HepG2 (cell line): ENCODE data around the gene MICB. TPM values are rescaled to one million over a fixed set of nuclear protein-coding genes. Genes with fewer than 3 reads are reported as not detected.

Experiments used
- EP300 ChIP-seq, 3 experiments: sonication (generic) in 1 of 3; formaldehyde crosslinking in 1 of 3; IDR thresholded peaks; 2 replicates each; pipeline versions ENCODE4 v1.5.1 to v1.6.1; 2011 to 2020; ENCODE audit warnings: low read depth in 2 of 3, low read length in 2 of 3, borderline replicate concordance in 1 of 3, improper control_type of control experiment in 1 of 3, mild to moderate bottlenecking in 1 of 3, missing genetic modification reagents in 1 of 3, moderate library complexity in 1 of 3
- GATA4 ChIP-seq: sonication (generic); IDR thresholded peaks from 2 replicates; pipeline ENCODE4 v1.6.1; 2016; ENCODE audit warnings: antibody characterized with exemption, low read depth, borderline replicate concordance
- JUNB ChIP-seq: sonication (generic); formaldehyde crosslinking; IDR thresholded peaks from 2 replicates; pipeline ENCODE4 v1.8.0; 2022; ENCODE audit warnings: missing genetic modification reagents, mild to moderate bottlenecking, borderline replicate concordance
- RFXANK ChIP-seq: IDR thresholded peaks from 2 replicates; pipeline ENCODE4 v1.6.1; 2016
- THRA ChIP-seq: sonication (generic); formaldehyde crosslinking; IDR thresholded peaks from 2 replicates; pipeline ENCODE4 v1.4.0; 2020; ENCODE audit warnings: missing genetic modification reagents, borderline replicate concordance
- ZNF143 ChIP-seq: sonication (generic); formaldehyde crosslinking; IDR thresholded peaks from 2 replicates; pipeline ENCODE4 v1.4.0; 2020; ENCODE audit warnings: missing genetic modification reagents
- ZNF205 ChIP-seq: IDR thresholded peaks from 2 replicates; pipeline ENCODE4 v1.6.1; 2018; ENCODE audit warnings: missing biosample characterization, missing genetic modification reagents
- ZNF616 ChIP-seq: sonication (generic); formaldehyde crosslinking; IDR thresholded peaks from 2 replicates; pipeline ENCODE4 v1.5.0; 2020; ENCODE audit warnings: low read depth, mild to moderate bottlenecking, missing genetic modification reagents
- ZNF703 ChIP-seq: sonication (generic); formaldehyde crosslinking; IDR thresholded peaks from 2 replicates; pipeline ENCODE4 v1.5.1; 2020; ENCODE audit warnings: missing genetic modification reagents, mild to moderate bottlenecking, moderate library complexity, borderline replicate concordance
- ZNF781 ChIP-seq: sonication (generic); formaldehyde crosslinking; IDR thresholded peaks from 2 replicates; pipeline ENCODE4 v1.5.1; 2020; ENCODE audit warnings: borderline replicate concordance, mild to moderate bottlenecking, missing genetic modification reagents; ENCODE audit errors: not compliant biosample characterization
- polyA plus RNA-seq, 8 experiments: library from polyadenylated mRNA; depleted of rRNA in 3 of 8; stranded (reverse) in 7 of 8; unstranded in 1 of 8; fragments of >200 nt; fragmentation: Illumina TruSeq in 4 of 8; extraction: Trizol in 4 of 8; gene quantifications; 2 replicates each; pipeline versions ENCODE4 v1.2.1 to v1.2.3, GENCODE V29; 2011 to 2016; ENCODE audit warnings: low read depth in 4 of 8, missing spikeins in 1 of 8, mixed read lengths in 1 of 8; ENCODE audit not compliant: insufficient read depth in 1 of 8
- total RNA-seq, 5 experiments: library from RNA; depleted of rRNA; stranded (reverse); fragments of >200 nt; fragmentation: Illumina TruSeq; extraction: Trizol; gene quantifications; 2 replicates each; pipeline ENCODE4 v1.2.3, GENCODE V29; 2016; ENCODE audit warnings: low read depth in 1 of 5
- TF ChIP-seq, protein P1 (sequence below): sonication (generic); formaldehyde crosslinking; IDR thresholded peaks from 2 replicates; pipeline ENCODE4 v1.4.0; 2020; ENCODE audit warnings: mild to moderate bottlenecking, missing genetic modification reagents
- TF ChIP-seq, protein P2 (sequence below): sonication (generic); formaldehyde crosslinking; IDR thresholded peaks from 2 replicates; pipeline ENCODE4 v1.4.0; 2020; ENCODE audit warnings: missing genetic modification reagents
- TF ChIP-seq, protein P3 (sequence below): sonication (generic); formaldehyde crosslinking; IDR thresholded peaks from 2 replicates; pipeline ENCODE4 v1.8.0; 2022; ENCODE audit warnings: missing genetic modification reagents, low read depth, mild to moderate bottlenecking, borderline replicate concordance

Gene MICB
- total and polyA plus RNA-seq, 2 of the 13 experiments (the other 11 are each of a cell fraction or from before 2014, with no cell fraction given) = 12.5 to 12.8 TPM

GRCh38 chr6:31472259-31472658 lies 25.7 kb upstream of the MICB start (continued):
- TF ChIP-seq, protein P1, sequence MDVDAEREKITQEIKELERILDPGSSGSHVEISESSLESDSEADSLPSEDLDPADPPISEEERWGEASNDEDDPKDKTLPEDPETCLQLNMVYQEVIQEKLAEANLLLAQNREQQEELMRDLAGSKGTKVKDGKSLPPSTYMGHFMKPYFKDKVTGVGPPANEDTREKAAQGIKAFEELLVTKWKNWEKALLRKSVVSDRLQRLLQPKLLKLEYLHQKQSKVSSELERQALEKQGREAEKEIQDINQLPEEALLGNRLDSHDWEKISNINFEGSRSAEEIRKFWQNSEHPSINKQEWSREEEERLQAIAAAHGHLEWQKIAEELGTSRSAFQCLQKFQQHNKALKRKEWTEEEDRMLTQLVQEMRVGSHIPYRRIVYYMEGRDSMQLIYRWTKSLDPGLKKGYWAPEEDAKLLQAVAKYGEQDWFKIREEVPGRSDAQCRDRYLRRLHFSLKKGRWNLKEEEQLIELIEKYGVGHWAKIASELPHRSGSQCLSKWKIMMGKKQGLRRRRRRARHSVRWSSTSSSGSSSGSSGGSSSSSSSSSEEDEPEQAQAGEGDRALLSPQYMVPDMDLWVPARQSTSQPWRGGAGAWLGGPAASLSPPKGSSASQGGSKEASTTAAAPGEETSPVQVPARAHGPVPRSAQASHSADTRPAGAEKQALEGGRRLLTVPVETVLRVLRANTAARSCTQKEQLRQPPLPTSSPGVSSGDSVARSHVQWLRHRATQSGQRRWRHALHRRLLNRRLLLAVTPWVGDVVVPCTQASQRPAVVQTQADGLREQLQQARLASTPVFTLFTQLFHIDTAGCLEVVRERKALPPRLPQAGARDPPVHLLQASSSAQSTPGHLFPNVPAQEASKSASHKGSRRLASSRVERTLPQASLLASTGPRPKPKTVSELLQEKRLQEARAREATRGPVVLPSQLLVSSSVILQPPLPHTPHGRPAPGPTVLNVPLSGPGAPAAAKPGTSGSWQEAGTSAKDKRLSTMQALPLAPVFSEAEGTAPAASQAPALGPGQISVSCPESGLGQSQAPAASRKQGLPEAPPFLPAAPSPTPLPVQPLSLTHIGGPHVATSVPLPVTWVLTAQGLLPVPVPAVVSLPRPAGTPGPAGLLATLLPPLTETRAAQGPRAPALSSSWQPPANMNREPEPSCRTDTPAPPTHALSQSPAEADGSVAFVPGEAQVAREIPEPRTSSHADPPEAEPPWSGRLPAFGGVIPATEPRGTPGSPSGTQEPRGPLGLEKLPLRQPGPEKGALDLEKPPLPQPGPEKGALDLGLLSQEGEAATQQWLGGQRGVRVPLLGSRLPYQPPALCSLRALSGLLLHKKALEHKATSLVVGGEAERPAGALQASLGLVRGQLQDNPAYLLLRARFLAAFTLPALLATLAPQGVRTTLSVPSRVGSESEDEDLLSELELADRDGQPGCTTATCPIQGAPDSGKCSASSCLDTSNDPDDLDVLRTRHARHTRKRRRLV (CRISPR knock-in tag) = no peak
- TF ChIP-seq EP300 (IDR thresholded peaks at IDR 0.05; ENCODE audit: low read depth in 2 of 2, low read length in 2 of 2) = no peak
- no peak for TF ChIP-seq EP300 (CRISPR knock-in tag; IDR thresholded peaks at IDR 0.05; ENCODE audit: borderline replicate concordance)
- TF ChIP-seq ZNF143 (CRISPR knock-in tag) = no peak
- TF ChIP-seq ZNF781 (CRISPR knock-in tag) = no peak
- TF ChIP-seq GATA4 = no peak
- TF ChIP-seq, protein P2, sequence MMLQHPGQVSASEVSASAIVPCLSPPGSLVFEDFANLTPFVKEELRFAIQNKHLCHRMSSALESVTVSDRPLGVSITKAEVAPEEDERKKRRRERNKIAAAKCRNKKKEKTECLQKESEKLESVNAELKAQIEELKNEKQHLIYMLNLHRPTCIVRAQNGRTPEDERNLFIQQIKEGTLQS (CRISPR knock-in tag) = no peak
- no peak for TF ChIP-seq JUNB (CRISPR knock-in tag)
- no peak for TF ChIP-seq THRA (CRISPR knock-in tag)
- TF ChIP-seq ZNF205 = no peak
- TF ChIP-seq, protein P3, sequence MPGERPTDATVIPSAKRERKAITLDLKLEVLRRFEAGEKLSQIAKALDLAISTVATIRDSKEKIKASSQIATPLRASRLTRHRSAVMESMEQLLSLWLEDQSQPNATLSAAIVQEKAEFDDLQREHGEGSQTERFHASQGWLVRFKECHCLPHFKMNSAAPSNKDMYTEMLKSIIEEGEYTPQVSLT (CRISPR knock-in tag) = no peak
- TF ChIP-seq ZNF703 = no peak
- TF ChIP-seq RFXANK = no peak
- no peak for TF ChIP-seq ZNF616 (CRISPR knock-in tag)
